ENCODE measurements around the gene COL6A3.
"Not testable (repeated sequence)": the region's sequence is repeated elsewhere in the genome, so short reads cannot be mapped to it uniquely, and the experiment has no call there.

COL6A3 gene

GRCh38 chr2:237365671-237366070, 48.3 kb downstream of the COL6A3 start:
- Histone ChIP-seq H3K9me3 (ENCODE audit: control insufficient read depth, low read length) (no peaks in the 10 kb centered on the region), H3K27me3 (replicated peaks; ENCODE audit: control insufficient read depth, insufficient read depth, low read length, poor library complexity, severe bottlenecking) (no peaks in the 10 kb centered on the region), H3K4me3 (ENCODE audit: insufficient read depth, low read depth, low read length, poor library complexity, severe bottlenecking) (no peak overlapping the region), H3K36me3 (ENCODE audit: control insufficient read depth, insufficient read depth, low read length) (no peaks in the 10 kb centered on the region), H3K27ac (ENCODE audit: insufficient read depth, low read length, poor library complexity, severe bottlenecking) (no peak overlapping the region), H3K4me1 (ENCODE audit: control insufficient read depth, insufficient read depth, low read length, poor library complexity, severe bottlenecking) (no peaks in the 10 kb centered on the region)
- DNase-seq = no peak

- no peak overlapping the region for H3K27ac ChIP-seq (ENCODE audit: insufficient read depth, low read length, poor library complexity, severe bottlenecking)
- H3K27me3 ChIP-seq (replicated peaks; ENCODE audit: control insufficient read depth, insufficient read depth, low read length, poor library complexity, severe bottlenecking) = no peaks in the 10 kb centered on the region
- no peak for DNase-seq
- no peaks in the 10 kb centered on the region for H3K4me1 ChIP-seq (ENCODE audit: control insufficient read depth, insufficient read depth, low read length, poor library complexity, severe bottlenecking)
- H3K4me3 ChIP-seq (ENCODE audit: insufficient read depth, low read depth, low read length, poor library complexity, severe bottlenecking) = no peak overlapping the region
- H3K36me3 ChIP-seq (ENCODE audit: control insufficient read depth, insufficient read depth, low read length) = no peaks in the 10 kb centered on the region
- no peaks in the 10 kb centered on the region for H3K9me3 ChIP-seq (ENCODE audit: control insufficient read depth, low read length)
Measured at GRCh38 chr2:237364655-237365054, 49.3 kb downstream of the COL6A3 start.

- Histone ChIP-seq H3K27me3 (replicated peaks; ENCODE audit: control insufficient read depth, insufficient read depth, low read length, poor library complexity, severe bottlenecking) (no peaks in the 10 kb centered on the region), H3K27ac (ENCODE audit: insufficient read depth, low read length, poor library complexity, severe bottlenecking) (no peak overlapping the region), H3K4me3 (ENCODE audit: insufficient read depth, low read depth, low read length, poor library complexity, severe bottlenecking) (no peak overlapping the region), H3K36me3 (ENCODE audit: control insufficient read depth, insufficient read depth, low read length) (no peaks in the 10 kb centered on the region), H3K9me3 (ENCODE audit: control insufficient read depth, low read length) (no peaks in the 10 kb centered on the region), H3K4me1 (ENCODE audit: control insufficient read depth, insufficient read depth, low read length, poor library complexity, severe bottlenecking) (no peaks in the 10 kb centered on the region)
- no peak for DNase-seq
Measured at GRCh38 chr2:237361194-237362004, 52.6 kb downstream of the COL6A3 start.

- Histone ChIP-seq H3K9me3 (ENCODE audit: control insufficient read depth, low read length) (no peaks in the 10 kb centered on the region), H3K27ac (ENCODE audit: insufficient read depth, low read length, poor library complexity, severe bottlenecking) (no peak overlapping the region), H3K36me3 (ENCODE audit: control insufficient read depth, insufficient read depth, low read length) (no peaks in the 10 kb centered on the region), H3K4me3 (ENCODE audit: insufficient read depth, low read depth, low read length, poor library complexity, severe bottlenecking) (no peak overlapping the region), H3K27me3 (replicated peaks; ENCODE audit: control insufficient read depth, insufficient read depth, low read length, poor library complexity, severe bottlenecking) (no peaks in the 10 kb centered on the region), H3K4me1 (ENCODE audit: control insufficient read depth, insufficient read depth, low read length, poor library complexity, severe bottlenecking) (no peaks in the 10 kb centered on the region)
- no peak for DNase-seq
Measured at GRCh38 chr2:237359894-237360780, 53.8 kb downstream of the COL6A3 start.

- Histone ChIP-seq H3K36me3 (ENCODE audit: control insufficient read depth, insufficient read depth, low read length) (no peaks in the 10 kb centered on the region), H3K9me3 (ENCODE audit: control insufficient read depth, low read length) (no peaks in the 10 kb centered on the region), H3K27me3 (replicated peaks; ENCODE audit: control insufficient read depth, insufficient read depth, low read length, poor library complexity, severe bottlenecking) (no peaks in the 10 kb centered on the region), H3K27ac (ENCODE audit: insufficient read depth, low read length, poor library complexity, severe bottlenecking) (no peak overlapping the region), H3K4me3 (ENCODE audit: insufficient read depth, low read depth, low read length, poor library complexity, severe bottlenecking) (no peak overlapping the region), H3K4me1 (ENCODE audit: control insufficient read depth, insufficient read depth, low read length, poor library complexity, severe bottlenecking) (no peaks in the 10 kb centered on the region)
- no peak for DNase-seq
Measured at GRCh38 chr2:237359518-237359840, 54.5 kb downstream of the COL6A3 start.

GRCh38 chr2:237358721-237359517, 55.0 kb downstream of the COL6A3 start:
- Histone ChIP-seq H3K4me1 (ENCODE audit: control insufficient read depth, insufficient read depth, low read length, poor library complexity, severe bottlenecking) (no peaks in the 10 kb centered on the region), H3K9me3 (ENCODE audit: control insufficient read depth, low read length) (no peaks in the 10 kb centered on the region), H3K4me3 (ENCODE audit: insufficient read depth, low read depth, low read length, poor library complexity, severe bottlenecking) (no peak overlapping the region), H3K36me3 (ENCODE audit: control insufficient read depth, insufficient read depth, low read length) (no peaks in the 10 kb centered on the region), H3K27ac (ENCODE audit: insufficient read depth, low read length, poor library complexity, severe bottlenecking) (no peak overlapping the region), H3K27me3 (replicated peaks; ENCODE audit: control insufficient read depth, insufficient read depth, low read length, poor library complexity, severe bottlenecking) (no peaks in the 10 kb centered on the region)
- no peak for DNase-seq

- H3K4me3 ChIP-seq (ENCODE audit: insufficient read depth, low read depth, low read length, poor library complexity, severe bottlenecking) = no peak overlapping the region
- no peaks in the 10 kb centered on the region for H3K9me3 ChIP-seq (ENCODE audit: control insufficient read depth, low read length)
- H3K27me3 ChIP-seq (replicated peaks; ENCODE audit: control insufficient read depth, insufficient read depth, low read length, poor library complexity, severe bottlenecking) = no peaks in the 10 kb centered on the region
- H3K4me1 ChIP-seq (ENCODE audit: control insufficient read depth, insufficient read depth, low read length, poor library complexity, severe bottlenecking) = no peaks in the 10 kb centered on the region
- DNase-seq = no peak
- no peak overlapping the region for H3K27ac ChIP-seq (ENCODE audit: insufficient read depth, low read length, poor library complexity, severe bottlenecking)
- H3K36me3 ChIP-seq (ENCODE audit: control insufficient read depth, insufficient read depth, low read length) = no peaks in the 10 kb centered on the region
Measured at GRCh38 chr2:237355701-237356100, 58.3 kb downstream of the COL6A3 start.

- no peaks in the 10 kb centered on the region for H3K9me3 ChIP-seq (ENCODE audit: control insufficient read depth, low read length)
- H3K27ac ChIP-seq (ENCODE audit: insufficient read depth, low read length, poor library complexity, severe bottlenecking) = no peak overlapping the region
- H3K4me3 ChIP-seq (ENCODE audit: insufficient read depth, low read depth, low read length, poor library complexity, severe bottlenecking) = no peak overlapping the region
- H3K27me3 ChIP-seq (replicated peaks; ENCODE audit: control insufficient read depth, insufficient read depth, low read length, poor library complexity, severe bottlenecking) = no peaks in the 10 kb centered on the region
- H3K36me3 ChIP-seq (ENCODE audit: control insufficient read depth, insufficient read depth, low read length) = no peaks in the 10 kb centered on the region
- DNase-seq = no peak
- H3K4me1 ChIP-seq (ENCODE audit: control insufficient read depth, insufficient read depth, low read length, poor library complexity, severe bottlenecking) = no peaks in the 10 kb centered on the region
Measured at GRCh38 chr2:237354892-237355291, 59.1 kb downstream of the COL6A3 start.

- not testable (repeated sequence) for H3K27ac ChIP-seq (ENCODE audit: insufficient read depth, low read length, poor library complexity, severe bottlenecking); H3K36me3 ChIP-seq (ENCODE audit: control insufficient read depth, insufficient read depth, low read length); H3K27me3 ChIP-seq (replicated peaks; ENCODE audit: control insufficient read depth, insufficient read depth, low read length, poor library complexity, severe bottlenecking)
Measured at GRCh38 chr2:237354172-237354571, 59.8 kb downstream of the COL6A3 start.

More at GRCh38 chr2:237354172-237354571, 59.8 kb downstream of the COL6A3 start:
- H3K4me3 ChIP-seq (ENCODE audit: insufficient read depth, low read depth, low read length, poor library complexity, severe bottlenecking); DNase-seq; H3K9me3 ChIP-seq (ENCODE audit: control insufficient read depth, low read length); H3K4me1 ChIP-seq (ENCODE audit: control insufficient read depth, insufficient read depth, low read length, poor library complexity, severe bottlenecking): not testable (repeated sequence)
